HG02610 (cell line): ENCODE measurements around the gene SYNPR.
A peak's percentile ranks its signal among the peaks of the same experiment; 100 is the strongest.

ENCODE experiments used
- ATAC-seq: cut with Tn5 transposase; IDR thresholded peaks from one replicate; pipeline ENCODE4 v1.9.1; 2021; ENCODE audit warnings: mild to moderate bottlenecking, moderate library complexity; ENCODE audit not compliant: unreplicated experiment

SYNPR gene

GRCh38 chr3:63523100-63523499 is 245.0 kb downstream of the SYNPR start:
- ATAC-seq: no peak

- no peak for ATAC-seq
Measured at GRCh38 chr3:63528325-63529000, 250.4 kb downstream of the SYNPR start.

- ATAC-seq: no peak
Measured at GRCh38 chr3:63532521-63532920, 254.4 kb downstream of the SYNPR start.

GRCh38 chr3:63538919-63539318 is 260.8 kb downstream of the SYNPR start:
- ATAC-seq: peak; percentile 42

- no peak for ATAC-seq
Measured at GRCh38 chr3:63555767-63556166, 277.7 kb downstream of the SYNPR start.

- no peak for ATAC-seq
Measured at GRCh38 chr3:63556401-63556800, 278.3 kb downstream of the SYNPR start.

GRCh38 chr3:63557912-63558311 is 279.8 kb downstream of the SYNPR start:
- peak; percentile 91 for ATAC-seq

GRCh38 chr3:63559884-63560283 is 281.8 kb downstream of the SYNPR start:
- no peak for ATAC-seq

GRCh38 chr3:63561879-63562278 is 283.8 kb downstream of the SYNPR start:
- ATAC-seq: no peak

GRCh38 chr3:63562323-63562722 is 284.2 kb downstream of the SYNPR start:
- no peak for ATAC-seq

GRCh38 chr3:63563572-63563971 is 285.5 kb downstream of the SYNPR start:
- ATAC-seq: no peak

GRCh38 chr3:63565220-63565619 is 287.1 kb downstream of the SYNPR start:
- ATAC-seq: no peak

GRCh38 chr3:63571682-63572081 is 293.6 kb downstream of the SYNPR start:
- ATAC-seq: no peak

GRCh38 chr3:63576846-63577245 is 298.7 kb downstream of the SYNPR start:
- no peak for ATAC-seq

GRCh38 chr3:63578858-63579257 is 300.8 kb downstream of the SYNPR start:
- no peak for ATAC-seq

GRCh38 chr3:63580151-63580550 is 302.0 kb downstream of the SYNPR start:
- no peak for ATAC-seq

- ATAC-seq: no peak
Measured at GRCh38 chr3:63582943-63583500, 304.9 kb downstream of the SYNPR start.

GRCh38 chr3:63584681-63585080 is 306.6 kb downstream of the SYNPR start:
- no peak for ATAC-seq

GRCh38 chr3:63585927-63586326 is 307.8 kb downstream of the SYNPR start:
- ATAC-seq: no peak

GRCh38 chr3:63588895-63589294 is 310.8 kb downstream of the SYNPR start:
- no peak for ATAC-seq

- ATAC-seq: no peak
Measured at GRCh38 chr3:63593779-63594178, 315.7 kb downstream of the SYNPR start.

- ATAC-seq: no peak
Measured at GRCh38 chr3:63595221-63595620, 317.1 kb downstream of the SYNPR start.

- no peak for ATAC-seq
Measured at GRCh38 chr3:63597019-63597418, 318.9 kb downstream of the SYNPR start.
